NCI-H146 treated with DMSO at 0.1 percent for 48 hours (cell line): ENCODE measurements around the gene GSTA1.
"Not testable (repeated sequence)": the region's sequence is repeated elsewhere in the genome, so short reads cannot be mapped to it uniquely, and the experiment has no call there.

Source experiments
- DNase-seq: peaks from one replicate; lab custom pipeline; 2025; ENCODE audit not compliant: unreplicated experiment; lab: John Stamatoyannopoulos, UW

The GSTA1 gene

GRCh38 chr6:52809777-52810176 is 6.2 kb upstream of the GSTA1 start:
- DNase-seq = not testable (repeated sequence)

- no peak for DNase-seq
Measured at GRCh38 chr6:52808660-52809059, 5.0 kb upstream of the GSTA1 start.

GRCh38 chr6:52802806-52803205 is 810 bp downstream of the GSTA1 start:
- DNase-seq = no peak

- peak; percentile 24 for DNase-seq
Measured at GRCh38 chr6:52801188-52801841, 2.3 kb downstream of the GSTA1 start.

- not testable (repeated sequence) for DNase-seq
Measured at GRCh38 chr6:52799272-52799671, 4.3 kb downstream of the GSTA1 start.

- DNase-seq = not testable (repeated sequence)
Measured at GRCh38 chr6:52794366-52794765, 9.2 kb downstream of the GSTA1 start.

GRCh38 chr6:52790861-52791260 is 12.8 kb downstream of the GSTA1 start:
- DNase-seq = no peak

GRCh38 chr6:52789658-52790057 is 14.0 kb downstream of the GSTA1 start:
- DNase-seq = not testable (repeated sequence)

- DNase-seq = no peak
Measured at GRCh38 chr6:52788478-52788877, 15.1 kb downstream of the GSTA1 start.

GRCh38 chr6:52787917-52788316 is 15.7 kb downstream of the GSTA1 start:
- no peak for DNase-seq

GRCh38 chr6:52786249-52786956 is 17.2 kb downstream of the GSTA1 start:
- no peak for DNase-seq

- DNase-seq = not testable (repeated sequence)
Measured at GRCh38 chr6:52782696-52783274, 20.8 kb downstream of the GSTA1 start.

- not testable (repeated sequence) for DNase-seq
Measured at GRCh38 chr6:52782209-52782608, 21.4 kb downstream of the GSTA1 start.

GRCh38 chr6:52779237-52779636 is 24.4 kb downstream of the GSTA1 start:
- no peak for DNase-seq

- not testable (repeated sequence) for DNase-seq
Measured at GRCh38 chr6:52776711-52777351, 26.8 kb downstream of the GSTA1 start.

- not testable (repeated sequence) for DNase-seq
Measured at GRCh38 chr6:52769399-52769798, 34.2 kb downstream of the GSTA1 start.

GRCh38 chr6:52767658-52768057 is 36.0 kb downstream of the GSTA1 start:
- DNase-seq = not testable (repeated sequence)

GRCh38 chr6:52763322-52763916 is 40.2 kb downstream of the GSTA1 start, which contains the start of gene GSTA2:
TSS of gene GSTA2 (minus strand) at chr6:52763475. CDS start at chr6:52757947, 5,528 bp downstream.
- not testable (repeated sequence) for DNase-seq

- not testable (repeated sequence) for DNase-seq
Measured at GRCh38 chr6:52761673-52762491, 41.7 kb downstream of the GSTA1 start.

- peak; percentile 44 for DNase-seq
Measured at GRCh38 chr6:52760105-52760765, 43.4 kb downstream of the GSTA1 start.
